DLD1 (cell line): Measurements from ENCODE around the gene PDLIM3.
"Not testable (repeated sequence)": the region's sequence is repeated elsewhere in the genome, so short reads cannot be mapped to it uniquely, and the experiment has no call there.

Experiments
- in situ Hi-C: cut with HindIII; loops from 2 replicates; pipeline ENCODE4 v1.10.0; 2017; ENCODE audit warnings: low sequenced_read_pairs

Gene PDLIM3

GRCh38 chr4:185522451-185522850, 12.9 kb downstream of the PDLIM3 start:
- in situ Hi-C loops: no loop called here

- in situ Hi-C loops: no loop called here
Measured at GRCh38 chr4:185520119-185520518, 15.2 kb downstream of the PDLIM3 start.

GRCh38 chr4:185518494-185518893, 16.8 kb downstream of the PDLIM3 start:
- in situ Hi-C loops: no loop called here

- in situ Hi-C loops: no loop called here
Measured at GRCh38 chr4:185518069-185518468, 17.2 kb downstream of the PDLIM3 start.

GRCh38 chr4:185515248-185515647, 20.1 kb downstream of the PDLIM3 start:
- in situ Hi-C loops: no loop called here

GRCh38 chr4:185514182-185514697, 21.1 kb downstream of the PDLIM3 start:
- in situ Hi-C loops: no loop called here

GRCh38 chr4:185513489-185514181, 21.7 kb downstream of the PDLIM3 start:
- in situ Hi-C loops: no loop called here

GRCh38 chr4:185512516-185512915, 22.8 kb downstream of the PDLIM3 start:
- in situ Hi-C loops: no loop called here

GRCh38 chr4:185511243-185511642, 24.1 kb downstream of the PDLIM3 start:
- in situ Hi-C loops: not testable (repeated sequence)

GRCh38 chr4:185510806-185511205, 24.5 kb downstream of the PDLIM3 start:
- in situ Hi-C loops: no loop called here

GRCh38 chr4:185508181-185508580, 27.1 kb downstream of the PDLIM3 start:
- in situ Hi-C loops: no loop called here

GRCh38 chr4:185506422-185506821, 28.9 kb downstream of the PDLIM3 start:
- in situ Hi-C loops: no loop called here

- in situ Hi-C loops: no loop called here
Measured at GRCh38 chr4:185504098-185505047, 30.9 kb downstream of the PDLIM3 start.

- in situ Hi-C loops: no loop called here
Measured at GRCh38 chr4:185502386-185502785, 32.9 kb downstream of the PDLIM3 start.

GRCh38 chr4:185500576-185500975, 34.7 kb downstream of the PDLIM3 start:
- in situ Hi-C loops: no loop called here

- in situ Hi-C loops: no loop called here
Measured at GRCh38 chr4:185500035-185500434, 35.3 kb downstream of the PDLIM3 start.

GRCh38 chr4:185488650-185489049, 46.7 kb downstream of the PDLIM3 start:
- in situ Hi-C loops: no loop called here

- in situ Hi-C loops: no loop called here
Measured at GRCh38 chr4:185481401-185481800, 53.9 kb downstream of the PDLIM3 start.

- in situ Hi-C loops: no loop called here
Measured at GRCh38 chr4:185480016-185480732, 55.1 kb downstream of the PDLIM3 start.

- in situ Hi-C loops: no loop called here
Measured at GRCh38 chr4:185479507-185479971, 55.8 kb downstream of the PDLIM3 start.

GRCh38 chr4:185473247-185473646, 62.1 kb downstream of the PDLIM3 start:
- in situ Hi-C loops: no loop called here
